NT2/D1 (cell line): ENCODE measurements around the gene DSTYK.

Experiments used
- DNase-seq: peaks from one replicate; pipeline ENCODE4 v3.0.0-alpha.2; 2011; ENCODE audit warnings: low read depth, low spot score
- H3K27me3 ChIP-seq: 2 replicates; pipeline ENCODE4 v1.6.0; 2011; ENCODE audit warnings: mild to moderate bottlenecking; ENCODE audit not compliant: insufficient read length, insufficient read depth
- H3K36me3 ChIP-seq: 2 replicates; pipeline ENCODE4 v1.6.1; 2011; ENCODE audit warnings: mild to moderate bottlenecking, low read length, mixed read lengths; ENCODE audit not compliant: insufficient read depth, insufficient read length
- H3K4me1 ChIP-seq: 2 replicates; pipeline ENCODE4 v1.5.1; 2011; ENCODE audit not compliant: insufficient read depth, insufficient read length
- H3K4me3 ChIP-seq: 2 replicates; pipeline ENCODE4 v1.5.1; 2011; ENCODE audit warnings: low read depth; ENCODE audit not compliant: insufficient read length
- H3K9ac ChIP-seq: 2 replicates; pipeline ENCODE4 v1.6.0; 2011; ENCODE audit warnings: low read depth; ENCODE audit not compliant: insufficient read length
- H3K9me3 ChIP-seq: 2 replicates; pipeline ENCODE4 v1.5.1; 2011; ENCODE audit warnings: mild to moderate bottlenecking, low read length; ENCODE audit not compliant: insufficient read depth
- SUZ12 ChIP-seq: IDR thresholded peaks from 2 replicates; pipeline ENCODE4 v1.6.1; 2011; ENCODE audit not compliant: insufficient read length, insufficient read depth; ENCODE audit errors: extremely low read depth
- YY1 ChIP-seq: IDR thresholded peaks from 2 replicates; pipeline ENCODE4 v1.6.1; 2011; ENCODE audit not compliant: insufficient read length, insufficient read depth
- ZNF274 ChIP-seq: IDR thresholded peaks from 2 replicates; pipeline ENCODE4 v1.6.1; 2011; ENCODE audit warnings: mild to moderate bottlenecking, low read depth, low read length

DSTYK gene

DNA sequence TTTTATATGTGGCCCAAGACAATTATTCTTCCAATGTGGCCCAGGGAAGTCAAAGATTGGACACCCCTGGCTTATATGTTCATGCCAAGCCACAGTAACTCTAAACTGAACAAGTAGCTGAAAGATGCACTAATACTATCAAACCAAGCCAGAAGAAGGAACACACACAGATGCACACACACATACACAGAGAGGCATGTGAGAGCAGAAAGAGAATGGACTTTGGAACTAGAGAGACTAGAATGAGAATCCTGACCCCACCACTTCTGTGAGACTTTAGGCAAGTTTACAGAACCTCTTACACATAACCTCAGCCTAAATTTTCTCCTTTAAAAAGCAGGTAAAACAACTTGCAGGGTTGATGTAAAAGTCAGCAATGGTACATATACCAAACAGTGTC is 116.1 kb downstream of the DSTYK start:
- Histone ChIP-seq H3K4me1 (no peaks in the 10 kb centered on the region), H3K9ac (no peak overlapping the region), H3K27me3 (no peaks in the 10 kb centered on the region), H3K9me3 (no peaks in the 10 kb centered on the region), H3K36me3 (peaks cover 86% of the 10 kb centered on the region), H3K4me3 (no peak overlapping the region)
- TF ChIP-seq SUZ12 (no peak), ZNF274 (no peak), YY1 (no peak)
- no peak for DNase-seq
